Right atrium auricular region (tissue), 2 donors: Measurements from ENCODE around the gene HCAR2. TPM values are rescaled to one million over a fixed set of nuclear protein-coding genes. Genes with fewer than 3 reads are reported as not detected.
"Not testable (repeated sequence)": the region's sequence is repeated elsewhere in the genome, so short reads cannot be mapped to it uniquely, and the experiment has no call there.

Source experiments
- DNase-seq: peaks from one replicate; pipeline ENCODE4 v3.0.0-alpha.2; 2019; ENCODE audit warnings: low spot score
- H3K27ac ChIP-seq, 2 donors: fragments of 200-600 bp; sonication (generic); 1 replicate in 1 of 2; 2 replicates in 1 of 2; pipeline ENCODE4 v1.5.1; 2016 to 2019
- H3K27me3 ChIP-seq, 2 donors: fragments of 200-600 bp; sonication (generic); one replicate each; pipeline versions ENCODE4 v1.5.1 to v1.6.0; 2017 to 2019
- H3K36me3 ChIP-seq: fragments of 200-600 bp; sonication (generic); one replicate; pipeline ENCODE4 v1.5.1; 2016
- H3K4me1 ChIP-seq, 2 donors: fragments of 200-600 bp; sonication (generic); one replicate each; pipeline versions ENCODE4 v1.5.1 to v1.6.0; 2017 to 2019
- H3K4me3 ChIP-seq, 2 donors: fragments of 200-600 bp; sonication (generic); 1 replicate in 1 of 2; 2 replicates in 1 of 2; pipeline ENCODE4 v1.5.1; 2017 to 2019; ENCODE audit warnings: mild to moderate bottlenecking in 1 of 2, moderate library complexity in 1 of 2
- H3K9me3 ChIP-seq, 2 donors: fragments of 200-600 bp; sonication (generic); one replicate each; pipeline ENCODE4 v1.5.1; 2019
- CTCF ChIP-seq, 2 donors: fragments of 200-600 bp; sonication (generic); IDR thresholded peaks; one replicate each; pipeline ENCODE4 v1.5.1; 2019; ENCODE audit warnings: antibody characterized with exemption in 2 of 2
- total RNA-seq, 2 donors: library from RNA; depleted of rRNA; stranded (reverse); fragments of >200 nt; gene quantifications; one replicate each; pipeline ENCODE4 v1.1.0, GENCODE V29; 2016

The HCAR2 gene
- total RNA-seq, 2 donors from 2014 or later: 0.79 TPM; not detected in 1

GRCh38 chr12:122661246-122661645 lies 41.9 kb downstream of the HCAR2 start:
- no peak for DNase-seq
- Histone ChIP-seq H3K27me3 (no peaks in the 10 kb centered on the region), H3K4me3 (no peak overlapping the region), H3K4me1 (no peaks in the 10 kb centered on the region), H3K36me3 (no peaks in the 10 kb centered on the region), H3K9me3 (no peaks in the 10 kb centered on the region), H3K27ac (no peak overlapping the region)
- TF ChIP-seq CTCF (IDR thresholded peaks at IDR 0.05): no peak

- no peak overlapping the region for H3K27ac ChIP-seq
- DNase-seq: no peak
- H3K36me3 ChIP-seq: no peaks in the 10 kb centered on the region
- H3K4me1 ChIP-seq: no peaks in the 10 kb centered on the region
- no peaks in the 10 kb centered on the region for H3K9me3 ChIP-seq
- no peak for TF ChIP-seq CTCF (IDR thresholded peaks at IDR 0.05)
- H3K27me3 ChIP-seq: no peaks in the 10 kb centered on the region
- no peak overlapping the region for H3K4me3 ChIP-seq
These were observed 43.6 kb downstream of the HCAR2 start for GRCh38 chr12:122659579-122659978.

- H3K9me3 ChIP-seq: no peaks in the 10 kb centered on the region
- no peak for DNase-seq
- no peaks in the 10 kb centered on the region for H3K4me1 ChIP-seq
- no peak overlapping the region for H3K27ac ChIP-seq
- H3K27me3 ChIP-seq: no peaks in the 10 kb centered on the region
- no peak for TF ChIP-seq CTCF (IDR thresholded peaks at IDR 0.05)
- no peak overlapping the region for H3K4me3 ChIP-seq
- H3K36me3 ChIP-seq: no peaks in the 10 kb centered on the region
These were observed 46.9 kb downstream of the HCAR2 start for GRCh38 chr12:122656298-122656697.

GRCh38 chr12:122653291-122653690 lies 49.9 kb downstream of the HCAR2 start:
- H3K27ac ChIP-seq, H3K4me1 ChIP-seq, H3K9me3 ChIP-seq, H3K4me3 ChIP-seq, DNase-seq, H3K27me3 ChIP-seq, H3K36me3 ChIP-seq: not testable (repeated sequence)

- Histone ChIP-seq H3K27ac (no peak overlapping the region), H3K27me3 (no peaks in the 10 kb centered on the region), H3K4me3 (no peak overlapping the region), H3K4me1 (no peaks in the 10 kb centered on the region), H3K9me3 (no peaks in the 10 kb centered on the region), H3K36me3 (no peaks in the 10 kb centered on the region)
- TF ChIP-seq CTCF (IDR thresholded peaks at IDR 0.05): no peak
- no peak for DNase-seq
These were observed 51.5 kb downstream of the HCAR2 start for GRCh38 chr12:122651520-122652224.

Other genes with a start within 250 kb of the HCAR2 start
- 1 to 10 TPM; 7.5 to 9.6 TPM for gene ZCCHC8, start 202.4 kb downstream of the HCAR2 start, total RNA-seq
- 10 to 100 TPM; 35.6 to 36.6 TPM for gene RSRC2, start 176.4 kb downstream of the HCAR2 start, total RNA-seq
- 1 to 10 TPM; 2.2 to 3.0 TPM for gene KNTC1, start 176.1 kb downstream of the HCAR2 start, total RNA-seq
- not detected for gene HCAR3, start 13.5 kb upstream of the HCAR2 start, total RNA-seq
- under 1 TPM in 1 of 2 donors, not detected in 1; 0.12 TPM for gene HCAR1, start 27.5 kb upstream of the HCAR2 start, total RNA-seq
- gene DENR, start 49.5 kb upstream of the HCAR2 start, total RNA-seq: 10 to 100 TPM; 14.7 to 16.1 TPM
- under 1 TPM; 0.48 to 0.67 TPM for gene CCDC62, start 71.2 kb upstream of the HCAR2 start, total RNA-seq
- 10 to 100 TPM; 32.4 to 43.8 TPM for gene HIP1R, start 132.1 kb upstream of the HCAR2 start, total RNA-seq
- 10 to 100 TPM; 28.5 to 41.1 TPM for gene VPS37B, start 192.8 kb upstream of the HCAR2 start, total RNA-seq